ENCODE data around the gene SLC9A9.

- TF ChIP-seq CTCF (IDR thresholded peaks at IDR 0.05) (no peak), POLR2AphosphoS5 (IDR thresholded peaks at IDR 0.05) (no peak), EP300 (IDR thresholded peaks at IDR 0.05; ENCODE audit: low read depth) (no peak)
These were observed 271.5 kb downstream of the SLC9A9 start for GRCh38 chr3:143576568-143577270.

Measured in transverse colon (tissue), 4 donors.